CD4-positive, alpha-beta T cell (primary cell): ENCODE results near the gene AFF2. TPM values are rescaled to one million over a fixed set of nuclear protein-coding genes. Genes with fewer than 3 reads are reported as not detected.

Source experiments
- ATAC-seq: fragments of 200-7000 bp; cut with Tn5 transposase; one replicate; pipeline ENCODE4 v1.10.0; 2022; ENCODE audit warnings: mild to moderate bottlenecking; ENCODE audit not compliant: poor library complexity
- CTCF ChIA-PET: fragments of 350-600 bp; sonication (Branson Sonifier 250); formaldehyde crosslinking; loops from one replicate; lab custom pipeline; 2021; ENCODE audit warnings: antibody characterized with exemption, inconsistent platforms; lab: Charles Lee
- POLR2A ChIA-PET: fragments of 350-600 bp; sonication (Branson Sonifier 250); formaldehyde crosslinking; loops from one replicate; lab custom pipeline; 2021; ENCODE audit warnings: antibody characterized with exemption, inconsistent platforms; lab: Charles Lee
- DNase-seq, 14 experiments: peaks; one replicate each; pipeline ENCODE4 v3.0.0-alpha.2; 2013 to 2020; ENCODE audit warnings: mixed read lengths in 2 of 14
- H3K27ac ChIP-seq, 2 donors: one replicate each; pipeline versions ENCODE4 v1.5.1 to v1.7.0; 2013; ENCODE audit warnings: low read length in 2 of 2, low read depth in 1 of 2, mild to moderate bottlenecking in 1 of 2
- H3K27me3 ChIP-seq, 2 experiments: 1 replicate in 1 of 2; 2 replicates in 1 of 2; pipeline versions ENCODE4 v1.6.1 to v1.7.0; 2013; ENCODE audit warnings: low read length in 2 of 2, control low read depth in 1 of 2, mild to moderate bottlenecking in 1 of 2, moderate library complexity in 1 of 2; ENCODE audit not compliant: insufficient read depth in 2 of 2, control insufficient read depth in 1 of 2
- H3K36me3 ChIP-seq: one replicate; pipeline ENCODE4 v1.6.1; 2013; ENCODE audit warnings: low read length, control low read depth; ENCODE audit not compliant: insufficient read depth
- H3K4me1 ChIP-seq: one replicate; pipeline ENCODE4 v1.6.1; 2013; ENCODE audit warnings: low read length, control low read depth; ENCODE audit not compliant: insufficient read depth
- H3K4me3 ChIP-seq: one replicate; pipeline ENCODE4 v1.5.1; 2013; ENCODE audit warnings: mild to moderate bottlenecking, low read length, moderate library complexity
- H3K9me3 ChIP-seq, 2 experiments: 1 replicate in 1 of 2; 2 replicates in 1 of 2; pipeline versions ENCODE4 v1.6.1 to v1.7.0; 2013; ENCODE audit warnings: low read length in 2 of 2, mild to moderate bottlenecking in 2 of 2, control low read depth in 1 of 2, moderate library complexity in 1 of 2; ENCODE audit not compliant: control insufficient read depth in 1 of 2, insufficient read depth in 1 of 2
- H3K27ac Mint-ChIP-seq: one replicate; pipeline ENCODE4 v1.8.0; 2020; ENCODE audit warnings: mixed read lengths
- H3K27me3 Mint-ChIP-seq: one replicate; pipeline ENCODE4 v1.8.0; 2021; ENCODE audit warnings: mixed read lengths
- H3K36me3 Mint-ChIP-seq: one replicate; pipeline ENCODE4 v1.8.0; 2021; ENCODE audit warnings: low read depth, mixed read lengths
- H3K4me1 Mint-ChIP-seq: one replicate; pipeline ENCODE4 v1.8.0; 2021; ENCODE audit warnings: low read depth, mixed read lengths
- H3K4me3 Mint-ChIP-seq: one replicate; pipeline ENCODE4 v1.8.0; 2020; ENCODE audit warnings: mild to moderate bottlenecking, mixed read lengths
- H3K9me3 Mint-ChIP-seq: one replicate; pipeline ENCODE4 v1.8.0; 2020; ENCODE audit warnings: mixed read lengths
- CTCF ChIP-seq: fragments of 200-600 bp; IDR thresholded peaks from one replicate; pipeline ENCODE4 v1.8.0; 2022; ENCODE audit warnings: antibody characterized with exemption, mild to moderate bottlenecking
- intact Hi-C, 2 experiments: fragments of 100-400 bp; cut with DNase I in 1 of 2; cut with micrococcal nuclease in 1 of 2; formaldehyde crosslinking; loops; one replicate each; pipeline versions ENCODE4 v1.15.1 to v1.9.0; 2023 to 2025; cut with DNase I, micrococcal nuclease
- total RNA-seq, 174 experiments: library from RNA in 2 of 174; stranded (reverse) in 2 of 174; gene quantifications; one replicate each; pipeline ENCODE4 v1.2.3 and lab custom pipeline; 2021 to 2026

AFF2 gene
- total RNA-seq, 2 experiments from 2014 or later, result 5.9 to 6.2 TPM

GRCh38 chrX:148700021-148700420 lies 199.6 kb downstream of the AFF2 start:
- Histone ChIP-seq H3K9me3 (no peaks in the 10 kb centered on the region), H3K36me3 (no peaks in the 10 kb centered on the region), H3K4me1 (no peaks in the 10 kb centered on the region), H3K4me3 (no peak overlapping the region), H3K27me3 (no peaks in the 10 kb centered on the region), H3K27ac (no peak overlapping the region)
- CTCF ChIA-PET, result no interaction called here
- no peak for TF ChIP-seq CTCF
- DNase-seq (no peak), ATAC-seq (no peak)
- intact Hi-C loops, result no loop called here
- Mint-ChIP-seq H3K27me3 (no peaks in the 10 kb centered on the region), H3K4me3 (no peak overlapping the region), H3K36me3 (no peaks in the 10 kb centered on the region), H3K4me1 (no peaks in the 10 kb centered on the region), H3K9me3 (no peaks in the 10 kb centered on the region), H3K27ac (no peak overlapping the region)
- POLR2A ChIA-PET, result no interaction called here

- H3K4me3 Mint-ChIP-seq, result no peak overlapping the region
- CTCF ChIA-PET, result no interaction called here
- DNase-seq (no peak), ATAC-seq (no peak)
- no peaks in the 10 kb centered on the region for H3K9me3 Mint-ChIP-seq
- H3K4me1 Mint-ChIP-seq, result no peaks in the 10 kb centered on the region
- Histone ChIP-seq H3K27ac (no peak overlapping the region), H3K27me3 (no peaks in the 10 kb centered on the region), H3K4me3 (no peak overlapping the region), H3K4me1 (no peaks in the 10 kb centered on the region), H3K36me3 (no peaks in the 10 kb centered on the region), H3K9me3 (no peaks in the 10 kb centered on the region)
- H3K36me3 Mint-ChIP-seq, result no peaks in the 10 kb centered on the region
- POLR2A ChIA-PET, result no interaction called here
- H3K27ac Mint-ChIP-seq, result no peak overlapping the region
- no peak for TF ChIP-seq CTCF
- intact Hi-C loops, result no loop called here
- H3K27me3 Mint-ChIP-seq, result no peaks in the 10 kb centered on the region
These were observed 213.6 kb downstream of the AFF2 start for GRCh38 chrX:148713981-148714380.

- Mint-ChIP-seq H3K4me1 (no peaks in the 10 kb centered on the region), H3K4me3 (no peak overlapping the region), H3K27ac (no peak overlapping the region), H3K9me3 (no peaks in the 10 kb centered on the region), H3K36me3 (no peaks in the 10 kb centered on the region), H3K27me3 (no peaks in the 10 kb centered on the region)
- H3K9me3 ChIP-seq, result no peaks in the 10 kb centered on the region
- H3K4me1 ChIP-seq, result no peaks in the 10 kb centered on the region
- no peak overlapping the region for H3K4me3 ChIP-seq
- POLR2A ChIA-PET, result no interaction called here
- no peak for DNase-seq
- ATAC-seq, result no peak
- TF ChIP-seq CTCF, result no peak
- H3K27me3 ChIP-seq, result no peaks in the 10 kb centered on the region
- intact Hi-C loops, result no loop called here
- H3K36me3 ChIP-seq, result no peaks in the 10 kb centered on the region
- H3K27ac ChIP-seq, result no peak overlapping the region
- CTCF ChIA-PET, result no interaction called here
These were observed 214.9 kb downstream of the AFF2 start for GRCh38 chrX:148715361-148715760.
